HFF-Myc (cell line): ENCODE data around the gene LRRC7.
A peak's percentile ranks its signal among the peaks of the same experiment; 100 is the strongest.

Experiments
- DNase-seq: peaks from one replicate; pipeline ENCODE4 v3.0.0-alpha.2; 2011; ENCODE audit warnings: low read depth; ENCODE audit errors: extremely low read depth
- H3K4me3 ChIP-seq: replicated peaks from 2 replicates; pipeline ENCODE4 v1.5.1; 2011; ENCODE audit warnings: low read depth, mild to moderate bottlenecking, control low read depth, low read length
- TF ChIP-seq, protein P1 (sequence below): IDR thresholded peaks from 2 replicates; pipeline ENCODE4 v1.5.1; 2012; ENCODE audit warnings: mild to moderate bottlenecking, low read depth, low read length, control low read depth; ENCODE audit errors: missing control alignments

LRRC7 gene

DNA sequence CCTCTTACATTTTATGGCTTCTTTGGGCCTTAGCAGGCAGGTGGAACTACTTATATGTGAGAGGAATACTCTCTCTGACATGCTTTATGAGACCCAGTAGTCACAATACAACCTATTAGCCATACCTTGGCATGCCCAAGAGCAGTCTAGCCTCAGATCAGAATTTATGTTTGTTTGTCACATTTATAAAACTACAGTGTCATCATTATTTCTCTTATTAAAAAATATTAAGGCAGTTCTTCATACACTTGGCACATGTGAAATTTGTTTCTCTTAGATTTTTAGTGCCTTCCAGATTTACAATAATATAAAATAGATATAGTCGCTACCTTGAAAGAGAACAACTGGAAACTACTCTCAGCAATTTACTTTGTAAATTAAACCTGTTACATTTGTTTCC, 519.2 kb downstream of the LRRC7 start:
- TF ChIP-seq, protein P1, sequence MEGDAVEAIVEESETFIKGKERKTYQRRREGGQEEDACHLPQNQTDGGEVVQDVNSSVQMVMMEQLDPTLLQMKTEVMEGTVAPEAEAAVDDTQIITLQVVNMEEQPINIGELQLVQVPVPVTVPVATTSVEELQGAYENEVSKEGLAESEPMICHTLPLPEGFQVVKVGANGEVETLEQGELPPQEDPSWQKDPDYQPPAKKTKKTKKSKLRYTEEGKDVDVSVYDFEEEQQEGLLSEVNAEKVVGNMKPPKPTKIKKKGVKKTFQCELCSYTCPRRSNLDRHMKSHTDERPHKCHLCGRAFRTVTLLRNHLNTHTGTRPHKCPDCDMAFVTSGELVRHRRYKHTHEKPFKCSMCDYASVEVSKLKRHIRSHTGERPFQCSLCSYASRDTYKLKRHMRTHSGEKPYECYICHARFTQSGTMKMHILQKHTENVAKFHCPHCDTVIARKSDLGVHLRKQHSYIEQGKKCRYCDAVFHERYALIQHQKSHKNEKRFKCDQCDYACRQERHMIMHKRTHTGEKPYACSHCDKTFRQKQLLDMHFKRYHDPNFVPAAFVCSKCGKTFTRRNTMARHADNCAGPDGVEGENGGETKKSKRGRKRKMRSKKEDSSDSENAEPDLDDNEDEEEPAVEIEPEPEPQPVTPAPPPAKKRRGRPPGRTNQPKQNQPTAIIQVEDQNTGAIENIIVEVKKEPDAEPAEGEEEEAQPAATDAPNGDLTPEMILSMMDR = no peak
- no peak for DNase-seq
- H3K4me3 ChIP-seq = no peak overlapping the region

DNA sequence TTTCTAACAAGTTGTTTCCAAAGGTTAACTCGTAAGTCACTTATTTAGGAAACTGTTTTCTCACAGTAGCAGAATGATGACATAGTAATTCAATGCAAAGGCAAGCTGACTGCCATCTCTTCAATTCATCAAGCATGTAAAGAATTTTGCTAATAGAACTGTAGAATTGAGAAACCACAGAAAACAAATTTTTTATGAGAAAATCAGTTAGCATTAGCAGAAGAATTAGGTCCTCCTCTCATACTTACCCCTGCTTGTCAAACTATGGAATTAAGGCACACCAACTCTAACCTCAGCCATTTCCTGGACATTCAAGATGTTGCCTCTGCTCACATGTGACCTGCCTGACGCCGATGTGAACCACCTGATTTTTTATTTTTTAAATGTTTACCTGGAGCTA, 522.4 kb downstream of the LRRC7 start:
- no peak for DNase-seq
- TF ChIP-seq, protein P1 = no peak
- no peak overlapping the region for H3K4me3 ChIP-seq

DNA sequence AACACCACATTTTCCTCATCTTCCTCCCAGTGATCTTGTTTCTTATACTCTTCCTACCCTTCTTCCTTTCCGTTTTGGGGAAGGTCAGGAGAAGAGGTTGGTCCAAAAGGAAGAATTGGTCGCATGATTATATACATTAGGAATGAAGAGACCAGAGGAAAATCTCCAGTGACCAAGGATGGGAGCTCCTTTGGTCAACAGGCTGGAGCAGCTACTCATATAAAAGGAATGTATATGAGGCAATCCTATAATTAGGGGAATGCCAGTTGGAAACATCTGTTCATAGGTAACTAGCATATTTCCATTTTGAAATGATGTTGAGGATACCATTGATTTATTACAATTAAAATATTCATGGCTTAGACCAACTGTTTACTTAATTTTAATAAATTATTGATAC, 523.2 kb downstream of the LRRC7 start:
- H3K4me3 ChIP-seq = no peak overlapping the region
- DNase-seq = peak; percentile 47

DNA sequence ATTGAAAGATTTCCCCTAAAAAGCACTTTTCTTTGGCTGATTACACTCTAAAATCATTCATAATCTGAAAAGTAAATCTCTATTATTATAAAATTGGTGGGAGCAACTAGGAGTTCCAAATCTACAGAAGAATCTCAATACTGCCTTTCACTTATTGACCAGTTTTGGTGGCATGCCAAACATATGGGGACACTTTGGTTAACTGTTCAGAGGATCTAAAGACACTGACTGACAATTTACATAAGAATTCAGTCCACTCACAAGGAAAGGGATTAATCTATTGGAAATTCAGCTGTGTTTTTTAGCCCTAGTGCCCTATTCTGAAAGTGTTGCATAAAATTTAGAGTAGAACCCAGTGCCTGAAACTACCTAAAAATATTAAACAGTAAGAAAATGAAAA, 524.1 kb downstream of the LRRC7 start:
- TF ChIP-seq, protein P1 = no peak
- H3K4me3 ChIP-seq = no peak overlapping the region
- DNase-seq = no peak

More for the DNA sequence above, 523.2 kb downstream of the LRRC7 start:
- TF ChIP-seq, protein P1 = no peak

DNA sequence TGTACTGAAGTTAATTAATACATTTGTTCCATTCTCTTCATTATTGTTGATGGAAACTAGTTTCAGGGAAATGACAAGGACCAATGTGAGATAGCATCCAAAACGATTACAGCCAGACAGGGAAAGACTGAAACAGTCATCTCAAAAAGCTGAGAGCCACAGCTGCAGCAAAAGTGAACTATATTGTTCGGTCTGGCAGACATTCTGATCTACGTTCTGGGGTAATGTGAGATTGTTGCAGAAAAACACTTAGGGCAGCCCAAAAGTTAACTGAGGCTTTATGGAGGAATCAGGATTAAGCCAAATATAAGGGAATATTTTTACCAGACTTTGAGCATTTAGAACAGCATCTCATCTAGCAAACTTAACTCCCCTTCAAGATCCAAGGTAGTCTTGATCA, 524.8 kb downstream of the LRRC7 start:
- no peak overlapping the region for H3K4me3 ChIP-seq
- no peak for DNase-seq
- TF ChIP-seq, protein P1 = no peak

DNA sequence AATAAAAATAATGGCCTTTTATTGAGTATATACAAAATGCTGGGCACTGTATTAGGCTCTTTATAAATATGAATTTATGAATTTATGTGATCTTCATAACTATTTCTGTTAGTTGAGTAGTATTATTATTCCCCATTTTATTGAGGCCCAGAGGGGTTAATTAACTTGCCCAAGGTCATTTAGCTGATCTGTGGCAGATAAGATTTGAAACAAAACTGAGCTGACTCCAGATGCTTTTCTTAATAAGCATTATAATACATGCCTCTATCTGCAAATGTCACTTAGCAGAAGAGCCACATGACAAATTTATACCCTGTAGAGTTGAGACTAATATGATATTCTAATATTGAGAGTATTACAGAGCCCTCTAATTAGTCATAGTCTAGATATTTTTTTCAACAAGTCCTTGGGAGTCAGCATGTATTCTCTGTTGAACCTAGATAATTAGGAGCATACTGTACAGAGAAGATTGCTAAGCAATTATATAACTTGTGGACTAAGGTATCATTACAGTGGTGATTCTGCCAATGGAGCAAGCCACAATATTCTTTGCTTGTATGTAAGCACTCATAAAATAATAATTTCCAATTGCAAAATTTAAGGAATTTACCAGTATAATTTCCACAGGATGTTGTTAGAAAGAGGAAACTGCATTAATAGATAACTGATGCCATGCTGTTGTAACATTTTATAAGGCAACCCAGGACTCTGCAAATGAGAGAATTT, 525.7 kb downstream of the LRRC7 start:
- no peak for DNase-seq
- TF ChIP-seq, protein P1 = no peak

DNA sequence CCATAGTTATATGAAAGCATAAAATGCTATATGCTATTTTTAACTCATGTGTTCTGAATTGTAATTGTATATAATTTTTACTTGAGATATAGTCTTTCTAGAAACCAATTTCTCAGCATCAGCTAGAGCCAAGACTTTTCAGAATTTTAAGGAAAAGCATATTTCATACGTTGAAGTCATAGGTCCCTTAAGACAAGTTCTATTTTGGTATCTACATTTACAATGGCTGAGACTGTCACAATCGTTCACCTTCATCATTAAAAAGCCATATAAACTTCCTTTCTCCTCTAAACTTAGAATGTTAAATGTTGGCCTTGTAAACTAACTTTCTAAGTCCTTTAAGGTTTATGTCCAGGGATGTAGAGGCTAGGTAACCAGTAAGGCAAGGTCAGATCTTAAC, 533.5 kb downstream of the LRRC7 start:
- no peak for DNase-seq
- TF ChIP-seq, protein P1 = no peak
- no peak overlapping the region for H3K4me3 ChIP-seq

More for the DNA sequence above, 525.7 kb downstream of the LRRC7 start:
- H3K4me3 ChIP-seq = no peak overlapping the region
